Astrocyte (in vitro differentiated cells and primary cell): ENCODE data around the gene CMSS1. TPM values are rescaled to one million over a fixed set of nuclear protein-coding genes. Genes with fewer than 3 reads are reported as not detected.
A peak's percentile ranks its signal among the peaks of the same experiment; 100 is the strongest.

ENCODE experiments used
- DNase-seq: peaks from one replicate; pipeline ENCODE4 v3.0.0-alpha.2; 2010; ENCODE audit warnings: low read depth
- FAIRE-seq: peaks from 2 replicates; lab custom pipeline; 2011; peaks lifted over from hg19 to GRCh38; lab: Jason Lieb, UNC
- H2AFZ ChIP-seq: 2 replicates; pipeline ENCODE4 v1.6.0; 2012; ENCODE audit warnings: low read depth, low read length, inconsistent platforms
- H3K27ac ChIP-seq: 2 replicates; pipeline ENCODE4 v1.5.1; 2011; ENCODE audit warnings: low read depth, low read length, inconsistent platforms
- H3K27me3 ChIP-seq: 2 replicates; pipeline ENCODE4 v1.6.0; 2011; ENCODE audit warnings: low read length, inconsistent platforms; ENCODE audit not compliant: insufficient read depth
- H3K36me3 ChIP-seq: 2 replicates; pipeline ENCODE4 v1.5.1; 2011; ENCODE audit warnings: low read length, inconsistent platforms; ENCODE audit not compliant: insufficient read depth
- H3K4me1 ChIP-seq: 2 replicates; pipeline ENCODE4 v1.5.1; 2011; ENCODE audit warnings: low read length, inconsistent platforms; ENCODE audit not compliant: insufficient read depth
- H3K4me2 ChIP-seq: 2 replicates; pipeline ENCODE4 v1.6.0; 2012; ENCODE audit warnings: low read length, inconsistent platforms
- H3K4me3 ChIP-seq: 2 replicates; pipeline ENCODE4 v1.5.1; 2011; ENCODE audit warnings: low read depth, mild to moderate bottlenecking, low read length, inconsistent platforms; ENCODE audit not compliant: insufficient read depth
- H3K79me2 ChIP-seq: 2 replicates; pipeline ENCODE4 v1.6.0; 2012; ENCODE audit warnings: mild to moderate bottlenecking, low read length, inconsistent platforms; ENCODE audit not compliant: insufficient read depth
- H3K9ac ChIP-seq: 2 replicates; pipeline ENCODE4 v1.6.0; 2012; ENCODE audit warnings: mild to moderate bottlenecking, low read length, inconsistent platforms
- H3K9me3 ChIP-seq: 2 replicates; pipeline ENCODE4 v1.5.1; 2012; ENCODE audit warnings: low read depth, mild to moderate bottlenecking, low read length, inconsistent platforms; ENCODE audit not compliant: insufficient read depth
- H4K20me1 ChIP-seq: 2 replicates; pipeline ENCODE4 v1.6.0; 2012; ENCODE audit warnings: low read length, inconsistent platforms; ENCODE audit not compliant: insufficient read depth
- H3K27ac Mint-ChIP-seq: one replicate; pipeline ENCODE4 v1.8.0; 2021; ENCODE audit warnings: mild to moderate bottlenecking, mixed read lengths; ENCODE audit not compliant: unreplicated experiment
- H3K27me3 Mint-ChIP-seq: one replicate; pipeline ENCODE4 v1.8.0; 2021; ENCODE audit warnings: low read depth, mixed read lengths; ENCODE audit not compliant: unreplicated experiment
- H3K36me3 Mint-ChIP-seq: one replicate; pipeline ENCODE4 v1.8.0; 2021; ENCODE audit warnings: low read depth, mixed read lengths; ENCODE audit not compliant: unreplicated experiment
- H3K4me1 Mint-ChIP-seq: one replicate; pipeline ENCODE4 v1.8.0; 2021; ENCODE audit warnings: low read depth, mixed read lengths; ENCODE audit not compliant: unreplicated experiment
- H3K4me3 Mint-ChIP-seq: one replicate; pipeline ENCODE4 v1.8.0; 2021; ENCODE audit warnings: mild to moderate bottlenecking, moderate library complexity, mixed read lengths; ENCODE audit not compliant: unreplicated experiment
- H3K9me3 Mint-ChIP-seq: one replicate; pipeline ENCODE4 v1.8.0; 2021; ENCODE audit warnings: mild to moderate bottlenecking, mixed read lengths; ENCODE audit not compliant: unreplicated experiment
- CTCF ChIP-seq: IDR thresholded peaks from 2 replicates; pipeline ENCODE4 v1.5.1; 2011; ENCODE audit warnings: low read depth, mild to moderate bottlenecking, inconsistent platforms, low read length, moderate library complexity; ENCODE audit not compliant: insufficient read depth
- EZH2 ChIP-seq: IDR thresholded peaks from 2 replicates; pipeline ENCODE4 v1.6.1; 2012; ENCODE audit warnings: mild to moderate bottlenecking, low read length, inconsistent platforms; ENCODE audit not compliant: insufficient read depth
- total RNA-seq: library from RNA; stranded (reverse); gene quantifications from 2 replicates; pipeline ENCODE4 v1.2.1, GENCODE V29; 2021

CMSS1 gene
- total RNA-seq, 1 donor from 2014 or later, result 12.5 TPM

GRCh38 chr3:99953596-99953995 is 135.9 kb downstream of the CMSS1 start:
- H3K27ac ChIP-seq, result no peak overlapping the region
- Mint-ChIP-seq H3K27me3 (no peaks in the 10 kb centered on the region), H3K9me3 (peaks cover 4% of the 10 kb centered on the region), H3K4me1 (peaks cover 59% of the 10 kb centered on the region), H3K4me3 (no peak overlapping the region), H3K27ac (peak overlapping the region; percentile 86), H3K36me3 (no peaks in the 10 kb centered on the region)
- no peaks in the 10 kb centered on the region for H3K36me3 ChIP-seq
- H3K4me3 ChIP-seq, result no peak overlapping the region
- peaks cover 36% of the 10 kb centered on the region for H3K4me1 ChIP-seq
- FAIRE-seq, result no peak
- peak; percentile 48 for DNase-seq
- H3K27me3 ChIP-seq, result no peaks in the 10 kb centered on the region
- H2AFZ ChIP-seq, result no peak overlapping the region
- no peaks in the 10 kb centered on the region for H3K79me2 ChIP-seq
- H3K9me3 ChIP-seq, result no peaks in the 10 kb centered on the region
- H3K4me2 ChIP-seq, result peak overlapping the region; percentile 21
- H3K9ac ChIP-seq, result no peak overlapping the region
- TF ChIP-seq CTCF (no peak), EZH2 (no peak)
- no peaks in the 10 kb centered on the region for H4K20me1 ChIP-seq

DNA sequence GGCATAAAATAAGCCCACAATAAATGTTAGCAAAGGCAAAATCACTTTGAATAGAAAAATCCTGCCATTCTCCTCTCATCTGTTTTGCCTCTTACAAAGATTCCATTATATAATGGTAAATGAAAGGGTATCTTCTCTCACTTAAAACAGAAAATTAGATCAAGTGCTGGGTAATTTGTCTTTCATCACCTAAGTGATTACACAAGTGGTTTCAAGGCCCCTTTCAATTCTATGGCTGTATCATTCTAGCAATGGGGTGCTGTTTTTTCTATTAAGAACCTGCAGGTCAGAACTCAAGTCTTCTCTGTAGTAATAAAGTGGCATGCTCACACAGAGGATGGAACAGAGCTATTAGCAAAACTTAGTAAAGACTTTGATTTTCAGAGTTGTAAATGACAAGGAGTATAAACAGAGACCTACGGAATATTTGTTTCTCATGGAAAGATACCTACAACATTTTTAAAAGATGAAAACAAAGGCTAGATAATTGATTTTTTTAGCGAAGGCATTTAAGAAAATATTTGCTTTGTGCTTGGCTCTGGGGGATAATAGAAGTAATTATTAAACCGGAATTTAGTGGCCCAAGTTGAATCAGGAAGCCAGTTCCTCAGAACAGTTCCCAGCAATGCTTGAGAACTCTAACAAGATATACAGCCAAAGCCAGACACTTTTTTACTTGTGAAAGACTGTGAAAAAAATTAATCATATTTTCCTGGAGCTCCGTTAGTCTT is 137.4 kb downstream of the CMSS1 start:
- DNase-seq, result no peak
- no peak overlapping the region for H3K4me3 ChIP-seq
- H3K27ac Mint-ChIP-seq, result no peak overlapping the region
- TF ChIP-seq EZH2, result no peak
- no peak for TF ChIP-seq CTCF
- H3K9me3 Mint-ChIP-seq, result peaks cover 4% of the 10 kb centered on the region
- H3K36me3 Mint-ChIP-seq, result no peaks in the 10 kb centered on the region
- no peaks in the 10 kb centered on the region for H3K36me3 ChIP-seq
- no peaks in the 10 kb centered on the region for H3K79me2 ChIP-seq
- no peaks in the 10 kb centered on the region for H3K9me3 ChIP-seq
- H3K27me3 ChIP-seq, result no peaks in the 10 kb centered on the region
- peaks cover 36% of the 10 kb centered on the region for H3K4me1 ChIP-seq
- H4K20me1 ChIP-seq, result no peaks in the 10 kb centered on the region
- H3K4me3 Mint-ChIP-seq, result no peak overlapping the region
- H2AFZ ChIP-seq, result no peak overlapping the region
- H3K27ac ChIP-seq, result no peak overlapping the region
- H3K9ac ChIP-seq, result no peak overlapping the region
- FAIRE-seq, result no peak
- peaks cover 57% of the 10 kb centered on the region for H3K4me1 Mint-ChIP-seq
- H3K27me3 Mint-ChIP-seq, result no peaks in the 10 kb centered on the region
- no peak overlapping the region for H3K4me2 ChIP-seq
